Endodermal cell (in vitro differentiated cells): ENCODE measurements around the gene ABCA13. TPM values are rescaled to one million over a fixed set of nuclear protein-coding genes. Genes with fewer than 3 reads are reported as not detected.

Experiments used
- DNase-seq: peaks from one replicate; pipeline ENCODE4 v3.0.0-alpha.2; 2017
- H3K27ac ChIP-seq: 2 replicates; pipeline ENCODE4 v1.5.1; 2013; ENCODE audit warnings: mild to moderate bottlenecking, low read depth, low read length, moderate library complexity
- H3K27me3 ChIP-seq: 2 replicates; pipeline ENCODE4 v1.6.1; 2013; ENCODE audit warnings: mild to moderate bottlenecking, low read length, moderate library complexity; ENCODE audit not compliant: insufficient read depth, control insufficient read depth, poor library complexity, severe bottlenecking
- H3K36me3 ChIP-seq: 2 replicates; pipeline ENCODE4 v1.7.0; 2013; ENCODE audit warnings: mild to moderate bottlenecking, low read length, moderate library complexity; ENCODE audit not compliant: control insufficient read depth, insufficient read depth
- H3K4me1 ChIP-seq: one replicate; pipeline ENCODE4 v1.7.0; 2013; ENCODE audit warnings: low read length; ENCODE audit not compliant: control insufficient read depth, insufficient read depth
- H3K4me3 ChIP-seq: 2 replicates; pipeline ENCODE4 v1.5.1; 2013; ENCODE audit warnings: mild to moderate bottlenecking, low read length, moderate library complexity
- H3K9ac ChIP-seq: 2 replicates; pipeline ENCODE4 v1.6.1; 2013; ENCODE audit warnings: mild to moderate bottlenecking, low read length, moderate library complexity; ENCODE audit not compliant: poor library complexity, severe bottlenecking; ENCODE audit errors: extremely low read depth
- H3K9me3 ChIP-seq: 2 replicates; pipeline ENCODE4 v1.6.1; 2013; ENCODE audit warnings: mild to moderate bottlenecking, low read length, moderate library complexity; ENCODE audit not compliant: control insufficient read depth
- H3K27ac Mint-ChIP-seq: 2 replicates; pipeline ENCODE4 v1.8.0; 2020; ENCODE audit warnings: mixed read lengths
- H3K27me3 Mint-ChIP-seq: 2 replicates; pipeline ENCODE4 v1.8.0; 2021; ENCODE audit warnings: mild to moderate bottlenecking, mixed read lengths; ENCODE audit not compliant: insufficient read depth
- H3K36me3 Mint-ChIP-seq: 2 replicates; pipeline ENCODE4 v1.8.0; 2020; ENCODE audit warnings: low read depth, mixed read lengths
- H3K4me1 Mint-ChIP-seq: 2 replicates; pipeline ENCODE4 v1.8.0; 2020; ENCODE audit warnings: mixed read lengths
- H3K4me3 Mint-ChIP-seq: 2 replicates; pipeline ENCODE4 v1.8.0; 2020; ENCODE audit warnings: mild to moderate bottlenecking, moderate library complexity, mixed read lengths
- H3K9me3 Mint-ChIP-seq: 2 replicates; pipeline ENCODE4 v1.8.0; 2020; ENCODE audit warnings: mild to moderate bottlenecking, mixed read lengths
- WGBS, 2 experiments: methylation state at CpG; one replicate each; pipeline versions ENCODE4 v1.1.5 to v1.1.7; 2013; ENCODE audit warnings: missing lambda C conversion rate in 2 of 2, mixed read lengths in 1 of 2; ENCODE audit not compliant: insufficient coverage in 1 of 2, insufficient read length in 1 of 2; 5-methylcytosine and 5-hydroxymethylcytosine counted together
- total RNA-seq, 2 donors: library from RNA; stranded (reverse); fragmentation: NEBNext Ultra II Directional in 1 of 2; extraction: Animal tissue kit (Norgen Biotek cat#: 25700) in 1 of 2; gene quantifications; 2 replicates in 1 of 2; 3 replicates in 1 of 2; pipeline ENCODE4 v1.2.1, GENCODE V29; 2021
- TF ChIP-seq, protein P1 (sequence below): fragments of 200-600 bp; sonication (generic); conservative IDR thresholded peaks from 2 replicates; pipeline ENCODE4 v1.5.0; 2021; ENCODE audit warnings: antibody characterized with exemption, mild to moderate bottlenecking

Gene ABCA13
- total RNA-seq, 2 donors from 2014 or later, result 0.04 to 0.11 TPM

DNA sequence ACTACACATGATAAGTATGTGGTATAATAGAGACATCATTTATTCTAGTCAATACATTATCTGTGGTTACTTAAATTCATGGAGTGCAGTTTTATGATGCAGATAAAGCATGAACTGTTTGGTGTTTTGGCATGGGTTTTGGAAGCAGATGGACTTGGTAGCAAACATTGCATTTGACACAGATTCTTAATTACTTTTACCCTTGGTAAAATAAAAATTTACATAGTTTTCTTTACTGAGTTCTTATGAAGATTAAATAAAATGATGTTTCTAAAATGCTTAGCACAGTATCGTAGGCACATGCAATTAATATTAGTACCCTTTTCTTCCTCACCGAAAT, 92.0 kb downstream of the ABCA13 start:
- no peak for DNase-seq

GRCh38 chr7:48269066-48269465, 97.8 kb downstream of the ABCA13 start:
- 80% methylated on average over 1 of the region's 1 CpG; no CpG with 5 or more reads in 1 of the 2 experiments for WGBS, 2 experiments
- no peaks in the 10 kb centered on the region for H3K4me1 Mint-ChIP-seq
- H3K36me3 Mint-ChIP-seq, result no peaks in the 10 kb centered on the region

More for the DNA sequence above, 92.0 kb downstream of the ABCA13 start:
- 96% methylated on average over 2 of the region's 2 CpGs; no CpG with 5 or more reads in 1 of the 2 experiments for WGBS, 2 experiments
- no peaks in the 10 kb centered on the region for H3K36me3 ChIP-seq
- no peaks in the 10 kb centered on the region for H3K4me1 ChIP-seq
- Mint-ChIP-seq H3K9me3 (no peaks in the 10 kb centered on the region), H3K27ac (no peak overlapping the region), H3K4me1 (no peaks in the 10 kb centered on the region), H3K27me3 (no peaks in the 10 kb centered on the region), H3K4me3 (no peak overlapping the region), H3K36me3 (no peaks in the 10 kb centered on the region)
- no peaks in the 10 kb centered on the region for H3K27me3 ChIP-seq
- no peak overlapping the region for H3K9ac ChIP-seq
- TF ChIP-seq, protein P1, sequence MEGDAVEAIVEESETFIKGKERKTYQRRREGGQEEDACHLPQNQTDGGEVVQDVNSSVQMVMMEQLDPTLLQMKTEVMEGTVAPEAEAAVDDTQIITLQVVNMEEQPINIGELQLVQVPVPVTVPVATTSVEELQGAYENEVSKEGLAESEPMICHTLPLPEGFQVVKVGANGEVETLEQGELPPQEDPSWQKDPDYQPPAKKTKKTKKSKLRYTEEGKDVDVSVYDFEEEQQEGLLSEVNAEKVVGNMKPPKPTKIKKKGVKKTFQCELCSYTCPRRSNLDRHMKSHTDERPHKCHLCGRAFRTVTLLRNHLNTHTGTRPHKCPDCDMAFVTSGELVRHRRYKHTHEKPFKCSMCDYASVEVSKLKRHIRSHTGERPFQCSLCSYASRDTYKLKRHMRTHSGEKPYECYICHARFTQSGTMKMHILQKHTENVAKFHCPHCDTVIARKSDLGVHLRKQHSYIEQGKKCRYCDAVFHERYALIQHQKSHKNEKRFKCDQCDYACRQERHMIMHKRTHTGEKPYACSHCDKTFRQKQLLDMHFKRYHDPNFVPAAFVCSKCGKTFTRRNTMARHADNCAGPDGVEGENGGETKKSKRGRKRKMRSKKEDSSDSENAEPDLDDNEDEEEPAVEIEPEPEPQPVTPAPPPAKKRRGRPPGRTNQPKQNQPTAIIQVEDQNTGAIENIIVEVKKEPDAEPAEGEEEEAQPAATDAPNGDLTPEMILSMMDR, result no peak
- no peak overlapping the region for H3K27ac ChIP-seq
- H3K9me3 ChIP-seq, result no peaks in the 10 kb centered on the region
- no peak overlapping the region for H3K4me3 ChIP-seq

DNA sequence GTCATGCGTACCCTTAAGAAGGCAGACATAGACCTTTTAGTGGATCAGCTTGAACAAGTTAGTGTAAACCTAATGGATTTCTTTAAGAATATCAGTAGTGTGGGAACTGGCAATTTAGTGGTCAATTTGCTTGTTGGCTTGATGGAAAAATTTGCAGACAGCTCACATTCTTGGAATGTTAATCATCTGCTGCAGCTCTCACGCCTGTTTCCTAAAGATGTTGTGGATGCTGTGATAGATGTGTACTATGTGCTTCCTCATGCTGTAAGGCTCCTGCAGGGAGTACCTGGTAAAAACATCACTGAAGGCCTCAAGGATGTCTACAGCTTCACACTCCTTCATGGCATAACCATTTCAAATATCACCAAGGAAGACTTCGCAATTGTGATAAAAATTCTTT, 103.4 kb downstream of the ABCA13 start:
- H3K9me3 ChIP-seq, result no peaks in the 10 kb centered on the region
- no peak overlapping the region for H3K4me3 ChIP-seq
- H3K36me3 ChIP-seq, result no peaks in the 10 kb centered on the region
- no peaks in the 10 kb centered on the region for H3K27me3 Mint-ChIP-seq
- TF ChIP-seq, protein P1, result no peak
- WGBS, 2 experiments, result 80 to 94% methylated on average over 1 to 3 of the region's 3 CpGs
- H3K9me3 Mint-ChIP-seq, result no peaks in the 10 kb centered on the region
- H3K9ac ChIP-seq, result no peak overlapping the region
- no peaks in the 10 kb centered on the region for H3K4me1 ChIP-seq
- no peak overlapping the region for H3K27ac Mint-ChIP-seq
- no peak overlapping the region for H3K4me3 Mint-ChIP-seq
- no peaks in the 10 kb centered on the region for H3K4me1 Mint-ChIP-seq
- H3K27ac ChIP-seq, result no peak overlapping the region
- no peaks in the 10 kb centered on the region for H3K27me3 ChIP-seq
- no peak for DNase-seq
- H3K36me3 Mint-ChIP-seq, result no peaks in the 10 kb centered on the region

More at GRCh38 chr7:48269066-48269465, 97.8 kb downstream of the ABCA13 start:
- Mint-ChIP-seq H3K27ac (no peak overlapping the region), H3K4me3 (no peak overlapping the region), H3K27me3 (no peaks in the 10 kb centered on the region), H3K9me3 (no peaks in the 10 kb centered on the region)
- H3K27me3 ChIP-seq, result no peaks in the 10 kb centered on the region
- DNase-seq, result no peak
- H3K9ac ChIP-seq, result no peak overlapping the region
- no peaks in the 10 kb centered on the region for H3K36me3 ChIP-seq
- TF ChIP-seq, protein P1, result no peak
- no peaks in the 10 kb centered on the region for H3K9me3 ChIP-seq
- no peaks in the 10 kb centered on the region for H3K4me1 ChIP-seq
- H3K27ac ChIP-seq, result no peak overlapping the region
- H3K4me3 ChIP-seq, result no peak overlapping the region
